Prostate gland (tissue), 2 donors: Measurements from ENCODE around the gene C1QTNF4. TPM values are rescaled to one million over a fixed set of nuclear protein-coding genes. Genes with fewer than 3 reads are reported as not detected.

Experiments
- DNase-seq: peaks from one replicate; pipeline ENCODE4 v3.0.0-alpha.2; 2019; ENCODE audit warnings: low spot score
- H3K27ac ChIP-seq, 2 donors: fragments of 200-600 bp; sonication (generic); 2 replicates each; pipeline ENCODE4 v1.5.1; 2017 to 2019
- H3K27me3 ChIP-seq: fragments of 200-600 bp; sonication (generic); replicated peaks from 2 replicates; pipeline ENCODE4 v1.5.1; 2019; ENCODE audit not compliant: insufficient read depth
- H3K36me3 ChIP-seq, 2 donors: fragments of 200-600 bp; sonication (generic); 1 replicate in 1 of 2; 2 replicates in 1 of 2; pipeline versions ENCODE4 v1.5.1 to v1.8.1; 2017 to 2019
- H3K4me1 ChIP-seq: fragments of 200-600 bp; sonication (generic); replicated peaks from 2 replicates; pipeline ENCODE4 v1.5.1; 2019
- H3K4me3 ChIP-seq, 2 donors: fragments of 200-600 bp; sonication (generic); 2 replicates each; pipeline ENCODE4 v1.5.1; 2017 to 2019
- H3K9me3 ChIP-seq: fragments of 200-600 bp; sonication (generic); 2 replicates; pipeline ENCODE4 v1.5.1; 2017
- CTCF ChIP-seq, 4 experiments: fragments of 200-600 bp in 2 of 4; fragments of 450-650 bp in 2 of 4; sonication (generic) in 2 of 4; IDR thresholded peaks; 1 replicate in 3 of 4; 2 replicates in 1 of 4; pipeline ENCODE4 v1.5.1; 2016 to 2019; ENCODE audit warnings: antibody characterized with exemption in 4 of 4, mild to moderate bottlenecking in 2 of 4, moderate library complexity in 2 of 4
- POLR2A ChIP-seq: fragments of 450-650 bp; IDR thresholded peaks from one replicate; pipeline ENCODE4 v1.6.1; 2016; ENCODE audit warnings: antibody characterized with exemption, mild to moderate bottlenecking
- POLR2AphosphoS5 ChIP-seq: sonication (generic); formaldehyde crosslinking; IDR thresholded peaks from one replicate; pipeline ENCODE4 v1.6.1; 2017; ENCODE audit warnings: antibody characterized with exemption
- WGBS: methylation state at CpG from one replicate; pipeline ENCODE4 v1.1.5; 2018; 5-methylcytosine and 5-hydroxymethylcytosine counted together
- intact Hi-C: fragments of 100-400 bp; cut with DNase I; formaldehyde crosslinking; loops from one replicate; pipeline ENCODE4 v1.14.2; 2022
- total RNA-seq, 2 donors: library from RNA; depleted of rRNA; stranded (reverse); fragments of >200 nt; gene quantifications; one replicate each; pipeline ENCODE4 v1.1.0, GENCODE V29; 2016

C1QTNF4 gene
- total RNA-seq, 2 donors from 2014 or later: 2.1 to 13.0 TPM

GRCh38 chr11:47589977-47590861 is 4.0 kb downstream of the C1QTNF4 start:
- Histone ChIP-seq H3K4me1 (no peaks in the 10 kb centered on the region), H3K9me3 (no peaks in the 10 kb centered on the region), H3K27me3 (peaks cover 3% of the 10 kb centered on the region), H3K36me3 (no peaks in the 10 kb centered on the region), H3K27ac (peak overlapping the region in 1 of 2 donors; percentile 31), H3K4me3 (peak overlapping the region; percentile 15 to 36)
- 35% methylated on average over 104 of the region's 122 CpGs for WGBS
- intact Hi-C loops: no loop called here
- TF ChIP-seq CTCF (IDR thresholded peaks at IDR 0.05) (no peak), POLR2AphosphoS5 (no peak), POLR2A (no peak)
- DNase-seq: no peak

- TF ChIP-seq POLR2A (no peak), POLR2AphosphoS5 (no peak), CTCF (IDR thresholded peaks at IDR 0.05) (no peak)
- intact Hi-C loops: no loop called here
- Histone ChIP-seq H3K4me3 (peak overlapping the region; percentile 15 to 36), H3K9me3 (no peaks in the 10 kb centered on the region), H3K27me3 (peaks cover 3% of the 10 kb centered on the region), H3K27ac (peak overlapping the region in 1 of 2 donors; percentile 31), H3K4me1 (no peaks in the 10 kb centered on the region), H3K36me3 (no peaks in the 10 kb centered on the region)
- DNase-seq: no peak
- WGBS: 25% methylated on average over 51 of the region's 51 CpGs
These were observed 4.6 kb downstream of the C1QTNF4 start for GRCh38 chr11:47589584-47589976.

GRCh38 chr11:47589118-47589517 is 5.1 kb downstream of the C1QTNF4 start:
- Histone ChIP-seq H3K27ac (peak overlapping the region in 1 of 2 donors; percentile 31), H3K4me3 (peak overlapping the region in 1 of 2 donors; percentile 36), H3K27me3 (peaks cover 1% of the 10 kb centered on the region), H3K36me3 (peaks cover 0 to 2% of the 10 kb centered on the region in 2 donors), H3K4me1 (no peaks in the 10 kb centered on the region), H3K9me3 (no peaks in the 10 kb centered on the region)
- 55% methylated on average over 11 of the region's 11 CpGs for WGBS
- no peak for DNase-seq
- intact Hi-C loops: no loop called here
- TF ChIP-seq CTCF (IDR thresholded peaks at IDR 0.05): no peak
- no peak for TF ChIP-seq POLR2AphosphoS5
- no peak for TF ChIP-seq POLR2A

- Histone ChIP-seq H3K4me3 (no peak overlapping the region), H3K27ac (no peak overlapping the region), H3K9me3 (no peaks in the 10 kb centered on the region), H3K4me1 (no peaks in the 10 kb centered on the region), H3K36me3 (peaks cover 3 to 15% of the 10 kb centered on the region in 2 donors), H3K27me3 (no peaks in the 10 kb centered on the region)
- DNase-seq: no peak
- WGBS: 91% methylated on average over 14 of the region's 14 CpGs
- no peak for TF ChIP-seq CTCF (IDR thresholded peaks at IDR 0.05)
- no peak for TF ChIP-seq POLR2AphosphoS5
- no peak for TF ChIP-seq POLR2A
- intact Hi-C loops: no loop called here
These were observed 6.4 kb downstream of the C1QTNF4 start for GRCh38 chr11:47587723-47588326.
